COLO668 (cell line): ENCODE measurements around the gene PMM2.
"Not testable (repeated sequence)": the region's sequence is repeated elsewhere in the genome, so short reads cannot be mapped to it uniquely, and the experiment has no call there.

ENCODE experiments used
- DNase-seq: peaks from one replicate; lab custom pipeline; 2025; ENCODE audit not compliant: unreplicated experiment; lab: John Stamatoyannopoulos, UW

The PMM2 gene

GRCh38 chr16:8781797-8782196 is 15.8 kb upstream of the PMM2 start:
- no peak for DNase-seq

- DNase-seq: no peak
Observed at GRCh38 chr16:8782673-8783072, 15.0 kb upstream of the PMM2 start.

DNA sequence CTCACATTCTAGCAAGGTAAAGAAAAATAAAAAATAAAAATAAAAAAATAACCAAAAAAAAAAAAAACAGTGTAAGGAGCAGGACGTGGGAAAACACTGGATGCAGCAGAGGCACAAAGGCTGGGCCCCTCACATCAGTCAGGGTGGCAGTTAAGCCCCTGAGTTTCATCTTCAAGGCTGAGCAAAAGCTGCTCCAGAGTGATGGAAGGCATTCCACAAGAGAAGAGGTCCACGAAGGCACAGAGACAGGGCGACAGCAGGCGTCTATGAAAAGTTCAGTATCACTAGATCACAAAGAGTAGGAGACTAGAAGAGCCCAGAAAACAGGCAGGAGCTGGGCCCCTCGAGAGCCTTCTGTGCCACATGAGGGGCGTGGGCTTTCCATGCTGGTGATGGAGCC is 12.2 kb upstream of the PMM2 start:
- no peak for DNase-seq

DNA sequence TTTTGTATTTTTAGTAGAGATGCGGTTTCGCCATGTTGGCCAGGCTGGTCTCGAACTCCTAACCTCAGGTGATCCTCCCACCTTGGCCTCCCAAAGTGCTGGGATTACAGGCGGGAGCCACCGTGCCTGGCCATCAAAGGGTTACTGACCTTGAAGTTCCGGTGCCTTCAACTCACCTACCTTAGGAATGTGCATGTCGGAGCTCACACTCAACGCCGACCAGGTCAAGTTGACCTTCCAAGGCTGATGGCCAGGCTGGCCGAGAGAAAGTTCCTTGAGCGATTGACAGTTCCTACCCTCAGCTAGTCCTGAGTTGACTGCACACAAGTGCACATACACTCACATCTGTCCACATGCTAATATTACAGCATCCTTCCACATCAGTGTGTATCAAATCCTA is 11.3 kb upstream of the PMM2 start:
- not testable (repeated sequence) for DNase-seq

DNA sequence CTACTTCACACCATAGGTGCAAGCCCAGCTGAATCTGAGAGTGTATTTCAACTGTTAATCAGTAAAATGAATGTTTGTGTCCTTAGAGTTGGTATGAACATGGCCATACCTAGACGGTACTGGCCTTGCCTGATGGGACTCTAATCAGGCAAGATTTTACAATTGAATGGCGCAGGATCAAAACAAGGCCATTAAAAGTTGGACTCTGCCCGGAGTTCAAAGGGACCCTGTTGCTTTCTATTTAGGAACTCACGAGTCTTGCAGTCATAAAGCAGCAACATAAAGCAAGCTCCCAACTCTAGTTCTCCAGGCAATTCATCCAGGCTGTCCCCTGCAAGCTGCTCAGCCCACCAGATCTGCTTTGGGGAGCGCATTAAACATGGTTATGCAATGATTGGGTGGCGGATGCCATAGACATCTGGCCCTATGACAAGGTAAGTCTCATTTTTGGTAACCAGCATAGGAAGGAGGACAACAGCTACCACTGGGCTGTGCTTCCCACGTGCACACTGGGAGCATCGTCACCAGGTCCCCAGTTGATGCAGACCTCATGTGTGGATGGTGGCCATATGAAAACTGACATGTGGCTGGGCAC is 9.0 kb upstream of the PMM2 start:
- no peak for DNase-seq

GRCh38 chr16:8795091-8795490 is 2.5 kb upstream of the PMM2 start:
- peak; percentile 13 for DNase-seq

DNA sequence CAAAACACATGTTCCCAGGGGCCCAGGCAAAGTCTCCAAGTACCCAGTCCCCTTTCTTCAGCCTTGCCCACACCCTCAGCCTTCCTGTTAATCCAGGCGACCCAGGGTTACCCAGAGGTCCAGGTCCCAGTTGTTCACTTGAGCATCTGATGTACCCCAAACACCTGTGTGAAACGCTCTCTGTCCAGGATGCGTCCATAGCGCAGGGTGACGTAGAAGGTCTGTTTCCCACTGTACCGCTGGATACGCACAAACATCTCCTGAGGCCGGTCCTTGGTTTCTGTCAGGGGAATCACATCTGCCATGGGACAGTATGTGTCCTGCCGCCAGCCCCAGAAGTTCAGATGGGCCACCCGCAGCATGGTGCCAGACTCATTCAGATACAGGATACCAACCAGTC is 1.8 kb upstream of the PMM2 start:
- no peak for DNase-seq

DNA sequence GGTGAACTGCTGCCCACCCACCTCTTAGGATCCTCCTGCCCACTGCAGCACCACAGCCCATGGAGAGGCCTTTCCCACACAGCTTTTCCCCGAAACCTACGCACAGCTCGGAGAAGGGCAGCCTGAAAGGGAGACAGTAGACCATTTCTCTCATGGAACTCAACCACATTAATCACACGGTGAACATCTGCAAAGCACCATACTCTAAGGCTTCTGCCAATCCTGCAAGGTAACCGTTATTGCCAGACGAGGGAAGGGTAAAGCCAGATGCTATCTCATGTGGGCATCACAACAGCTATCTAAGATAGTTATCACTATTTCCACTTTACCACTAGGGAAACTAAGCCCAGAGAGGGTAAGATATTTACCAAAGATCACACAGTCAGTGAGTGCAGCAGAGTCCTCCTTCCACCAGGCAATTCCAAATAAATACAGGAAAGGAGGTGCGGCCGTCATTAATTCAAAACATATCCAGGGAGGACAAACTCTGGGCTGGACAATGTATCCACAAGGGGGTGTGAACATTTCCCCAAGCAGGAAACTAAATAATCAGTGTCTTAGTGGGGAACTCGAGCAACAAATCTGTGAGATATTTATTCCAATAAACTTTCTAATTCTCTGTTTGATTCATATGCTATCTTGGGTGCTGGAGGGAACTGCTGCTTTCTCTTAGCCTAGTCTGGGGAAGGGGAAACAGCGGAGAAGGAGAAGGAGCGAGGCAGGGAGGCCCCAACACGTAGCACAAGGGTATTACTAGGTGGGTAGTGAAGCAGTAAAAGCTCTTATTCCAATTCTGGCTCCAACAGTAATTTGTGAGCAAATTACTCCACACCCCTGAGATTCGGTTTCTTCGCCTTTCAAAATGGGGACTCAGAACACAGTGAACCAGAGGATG is 923 bp upstream of the PMM2 start:
- no peak for DNase-seq

DNA sequence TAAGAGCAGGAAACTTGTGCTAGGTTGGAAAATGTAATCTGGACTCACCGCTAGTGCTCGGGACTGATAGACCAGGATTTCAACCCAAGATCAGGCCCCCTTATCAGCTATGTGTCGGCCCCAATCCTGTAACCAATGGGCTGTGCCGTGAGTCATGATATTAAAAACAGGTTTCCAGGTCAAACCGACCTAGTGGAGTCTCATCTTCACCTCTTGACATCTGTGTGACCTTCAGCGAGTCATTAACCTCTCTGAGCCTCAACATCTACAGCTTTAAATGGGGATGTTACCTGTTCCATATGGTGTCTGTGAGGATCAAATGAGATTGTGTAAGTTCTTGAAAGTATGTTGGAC is 512 bp downstream of the PMM2 start:
- peak; percentile 26 for DNase-seq

- DNase-seq: no peak
Observed at GRCh38 chr16:8798535-8799157, 1.0 kb downstream of the PMM2 start.

DNA sequence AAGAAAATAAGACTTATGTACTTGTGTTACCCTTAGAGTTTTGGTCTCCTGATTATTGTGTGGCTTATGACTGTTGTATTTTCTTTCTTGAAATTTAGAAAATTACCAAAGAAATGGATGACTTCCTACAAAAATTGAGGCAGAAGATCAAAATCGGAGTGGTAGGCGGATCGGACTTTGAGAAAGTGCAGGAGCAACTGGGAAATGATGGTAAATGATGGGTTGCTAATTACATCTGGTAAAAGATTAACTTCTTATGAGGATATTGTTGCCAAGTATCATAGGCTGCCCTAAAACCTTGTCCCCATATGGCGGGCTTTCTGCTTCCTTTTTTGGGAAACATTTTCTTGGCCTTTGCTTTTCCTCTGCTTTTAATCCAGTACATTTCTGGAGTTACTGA is 4.1 kb downstream of the PMM2 start:
- no peak for DNase-seq

- not testable (repeated sequence) for DNase-seq
Observed at GRCh38 chr16:8803733-8804132, 6.1 kb downstream of the PMM2 start.

DNA sequence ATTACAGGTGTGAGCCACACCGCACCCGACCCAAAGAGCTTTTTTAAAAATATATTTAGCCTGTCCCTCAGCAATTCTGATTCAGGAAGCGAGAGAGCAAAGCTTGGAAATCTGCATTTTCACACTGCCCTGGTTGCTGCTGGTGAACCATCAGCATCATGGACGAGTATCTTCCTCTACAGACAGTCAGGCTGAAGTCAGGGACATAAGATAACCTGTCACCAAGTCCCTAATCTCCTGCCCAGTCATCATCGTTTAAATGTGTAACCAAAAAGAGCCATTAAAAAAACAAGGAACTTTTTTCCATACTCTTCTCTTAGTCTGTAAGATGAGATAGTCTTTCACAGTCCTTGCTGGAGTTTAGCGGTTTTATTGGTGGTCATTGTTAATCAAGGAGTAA is 6.7 kb downstream of the PMM2 start:
- DNase-seq: no peak

- no peak for DNase-seq
Observed at GRCh38 chr16:8806272-8806983, 8.8 kb downstream of the PMM2 start.

GRCh38 chr16:8807189-8807588 is 9.6 kb downstream of the PMM2 start:
- DNase-seq: no peak

DNA sequence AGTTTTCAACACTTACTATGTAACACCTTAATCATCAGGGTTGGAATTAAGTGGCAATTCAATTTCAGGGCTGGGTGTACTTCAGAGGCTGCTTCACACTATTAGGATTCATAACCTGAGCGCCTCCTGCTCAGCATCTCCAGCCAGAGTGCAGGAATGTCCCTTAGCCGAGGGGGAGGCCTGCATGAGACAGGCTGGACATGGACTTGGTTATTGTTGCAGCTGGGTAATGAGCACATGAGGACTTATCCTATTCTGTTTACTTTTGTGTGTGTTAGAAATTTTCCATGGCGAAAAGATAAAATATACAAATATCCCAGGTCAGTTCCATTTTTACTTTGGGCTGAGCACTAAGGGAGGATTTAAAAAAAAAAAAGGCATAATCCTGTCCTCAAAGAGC is 10.4 kb downstream of the PMM2 start:
- DNase-seq: no peak

- DNase-seq: no peak
Observed at GRCh38 chr16:8808613-8809353, 11.1 kb downstream of the PMM2 start.

- DNase-seq: no peak
Observed at GRCh38 chr16:8812162-8812843, 14.7 kb downstream of the PMM2 start.

DNA sequence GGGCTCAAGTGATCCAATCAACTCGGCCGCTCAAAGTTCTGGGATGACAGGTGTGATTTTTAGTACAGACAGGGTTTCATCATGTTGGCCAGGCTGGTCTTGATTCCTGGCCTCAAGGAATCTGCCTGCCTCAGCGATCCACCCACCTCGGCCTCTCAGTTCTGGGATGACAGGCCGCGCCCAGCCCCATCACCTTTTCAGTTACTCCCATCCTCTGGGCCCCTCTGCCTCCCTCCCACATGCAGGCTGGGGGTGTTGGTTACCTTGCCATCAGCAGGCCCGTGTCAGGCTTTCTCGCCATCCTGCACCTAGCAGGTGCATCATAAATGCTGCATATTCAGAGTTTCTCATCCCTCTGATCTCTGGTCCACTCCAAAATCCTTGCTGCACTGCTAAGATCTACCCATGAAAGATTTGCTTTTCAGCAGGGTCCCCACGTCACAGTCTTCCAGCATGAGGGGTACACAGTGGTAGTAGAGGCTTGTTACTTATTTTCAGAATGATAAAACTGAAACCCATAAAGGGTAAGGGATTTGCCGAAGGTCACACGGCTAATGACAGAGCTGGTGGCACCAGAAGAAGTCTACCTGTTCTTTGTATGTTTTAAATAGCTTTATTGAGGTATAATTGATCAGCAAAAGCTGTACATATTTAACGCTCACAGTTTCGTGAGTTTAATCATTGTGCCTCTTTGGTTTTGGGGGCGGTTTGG is 16.6 kb downstream of the PMM2 start:
- no peak for DNase-seq
